Activated CD4-positive, alpha-beta memory T cell treated with anti-CD3 and anti-CD28 coated beads for 36 hours (primary cell): ENCODE measurements around the gene PTPRF. TPM values are rescaled to one million over a fixed set of nuclear protein-coding genes. Genes with fewer than 3 reads are reported as not detected.
A peak's percentile ranks its signal among the peaks of the same experiment; 100 is the strongest.

Experiments used
- CTCF ChIA-PET: fragments of 350-600 bp; sonication (Branson Sonifier 250); formaldehyde crosslinking; loops from one replicate; lab custom pipeline; 2021; ENCODE audit warnings: antibody characterized with exemption, inconsistent platforms; lab: Charles Lee
- POLR2A ChIA-PET: fragments of 350-600 bp; sonication (Branson Sonifier 250); formaldehyde crosslinking; loops from one replicate; lab custom pipeline; 2021; ENCODE audit warnings: antibody characterized with exemption; lab: Charles Lee
- DNase-seq: peaks from one replicate; pipeline ENCODE4 v3.0.0-alpha.2; 2020
- H3K27ac Mint-ChIP-seq: one replicate; pipeline ENCODE4 v1.8.0; 2021; ENCODE audit warnings: mixed read lengths
- H3K27me3 Mint-ChIP-seq: one replicate; pipeline ENCODE4 v1.8.0; 2021; ENCODE audit warnings: mixed read lengths
- H3K36me3 Mint-ChIP-seq: one replicate; pipeline ENCODE4 v1.8.0; 2021; ENCODE audit warnings: mixed read lengths
- H3K4me1 Mint-ChIP-seq: one replicate; pipeline ENCODE4 v1.8.0; 2021; ENCODE audit warnings: low read depth, mixed read lengths
- H3K4me3 Mint-ChIP-seq: one replicate; pipeline ENCODE4 v1.8.0; 2021; ENCODE audit warnings: mild to moderate bottlenecking, mixed read lengths
- H3K9me3 Mint-ChIP-seq: one replicate; pipeline ENCODE4 v1.8.0; 2021; ENCODE audit warnings: mixed read lengths
- intact Hi-C: fragments of 100-400 bp; cut with micrococcal nuclease; formaldehyde crosslinking; loops from one replicate; pipeline ENCODE4 v1.15.1; 2023
- total RNA-seq, 2 experiments: library from RNA; stranded (reverse); gene quantifications; one replicate each; pipeline ENCODE4 v1.2.3, GENCODE V29; 2021

The PTPRF gene
- total RNA-seq, 2 experiments from 2014 or later = 2.4 to 2.8 TPM

GRCh38 chr1:43560286-43560685, 29.6 kb downstream of the PTPRF start:
- ChIA-PET CTCF (no interaction called here), POLR2A (no interaction called here)
- H3K4me1 Mint-ChIP-seq = no peaks in the 10 kb centered on the region
- intact Hi-C loops = no loop called here
- no peak overlapping the region for H3K4me3 Mint-ChIP-seq
- H3K9me3 Mint-ChIP-seq = no peaks in the 10 kb centered on the region
- no peak for DNase-seq
- H3K27me3 Mint-ChIP-seq = peaks cover 1% of the 10 kb centered on the region
- H3K27ac Mint-ChIP-seq = no peak overlapping the region
- no peaks in the 10 kb centered on the region for H3K36me3 Mint-ChIP-seq

GRCh38 chr1:43563876-43564539, 33.3 kb downstream of the PTPRF start:
- intact Hi-C loops = no loop called here
- CTCF ChIA-PET = no interaction called here
- H3K36me3 Mint-ChIP-seq = no peaks in the 10 kb centered on the region
- peaks cover 6% of the 10 kb centered on the region for H3K27me3 Mint-ChIP-seq
- H3K9me3 Mint-ChIP-seq = no peaks in the 10 kb centered on the region
- H3K4me3 Mint-ChIP-seq = no peak overlapping the region
- H3K27ac Mint-ChIP-seq = no peak overlapping the region
- POLR2A ChIA-PET = no interaction called here
- H3K4me1 Mint-ChIP-seq = no peaks in the 10 kb centered on the region
- no peak for DNase-seq

GRCh38 chr1:43564551-43565348, 34.1 kb downstream of the PTPRF start:
- ChIA-PET CTCF (no interaction called here), POLR2A (no interaction called here)
- H3K27me3 Mint-ChIP-seq = peaks cover 6% of the 10 kb centered on the region
- H3K9me3 Mint-ChIP-seq = no peaks in the 10 kb centered on the region
- intact Hi-C loops = no loop called here
- H3K27ac Mint-ChIP-seq = no peak overlapping the region
- no peak for DNase-seq
- H3K4me3 Mint-ChIP-seq = no peak overlapping the region
- no peaks in the 10 kb centered on the region for H3K36me3 Mint-ChIP-seq
- H3K4me1 Mint-ChIP-seq = no peaks in the 10 kb centered on the region

GRCh38 chr1:43565600-43566360, 35.1 kb downstream of the PTPRF start:
- Mint-ChIP-seq H3K4me3 (peak overlapping the region; percentile 48), H3K36me3 (no peaks in the 10 kb centered on the region), H3K27me3 (peaks cover 6% of the 10 kb centered on the region), H3K27ac (no peak overlapping the region), H3K4me1 (no peaks in the 10 kb centered on the region), H3K9me3 (no peaks in the 10 kb centered on the region)
- peak; percentile 65 for DNase-seq
- intact Hi-C loops = no loop called here
- CTCF ChIA-PET = no interaction called here
- POLR2A ChIA-PET = no interaction called here

GRCh38 chr1:43566382-43567044, 35.8 kb downstream of the PTPRF start:
- no peaks in the 10 kb centered on the region for H3K9me3 Mint-ChIP-seq

GRCh38 chr1:43569175-43569574, 38.5 kb downstream of the PTPRF start:
- Mint-ChIP-seq H3K4me1 (no peaks in the 10 kb centered on the region), H3K36me3 (no peaks in the 10 kb centered on the region), H3K9me3 (no peaks in the 10 kb centered on the region), H3K27ac (no peak overlapping the region), H3K27me3 (peaks cover 5% of the 10 kb centered on the region), H3K4me3 (no peak overlapping the region)
- ChIA-PET POLR2A (no interaction called here), CTCF (no interaction called here)
- no peak for DNase-seq
- intact Hi-C loops = no loop called here

More at GRCh38 chr1:43566382-43567044, 35.8 kb downstream of the PTPRF start:
- POLR2A ChIA-PET = no interaction called here
- DNase-seq = no peak
- no peaks in the 10 kb centered on the region for H3K36me3 Mint-ChIP-seq
- H3K4me3 Mint-ChIP-seq = peak overlapping the region; percentile 48
- H3K27me3 Mint-ChIP-seq = peaks cover 5% of the 10 kb centered on the region
- CTCF ChIA-PET = no interaction called here
- no peaks in the 10 kb centered on the region for H3K4me1 Mint-ChIP-seq
- intact Hi-C loops = no loop called here
- no peak overlapping the region for H3K27ac Mint-ChIP-seq

- H3K27me3 Mint-ChIP-seq = peaks cover 5% of the 10 kb centered on the region
- H3K27ac Mint-ChIP-seq = no peak overlapping the region
- no peaks in the 10 kb centered on the region for H3K4me1 Mint-ChIP-seq
- DNase-seq = no peak
- H3K4me3 Mint-ChIP-seq = no peak overlapping the region
- intact Hi-C loops = no loop called here
- ChIA-PET CTCF (no interaction called here), POLR2A (no interaction called here)
- no peaks in the 10 kb centered on the region for H3K36me3 Mint-ChIP-seq
- no peaks in the 10 kb centered on the region for H3K9me3 Mint-ChIP-seq
These were observed 39.6 kb downstream of the PTPRF start for GRCh38 chr1:43570277-43570676.

GRCh38 chr1:43570715-43571114, 40.0 kb downstream of the PTPRF start:
- H3K27me3 Mint-ChIP-seq = peaks cover 5% of the 10 kb centered on the region
- no peaks in the 10 kb centered on the region for H3K36me3 Mint-ChIP-seq
- no peak overlapping the region for H3K4me3 Mint-ChIP-seq
- no peak overlapping the region for H3K27ac Mint-ChIP-seq
- no peak for DNase-seq
- intact Hi-C loops = no loop called here
- H3K4me1 Mint-ChIP-seq = no peaks in the 10 kb centered on the region
- no peaks in the 10 kb centered on the region for H3K9me3 Mint-ChIP-seq
- ChIA-PET CTCF (interaction anchor here (0.9 to 2.3 kb wide), 2 partner anchors 16 to 364 kb away, joined by 3 to 8 read pairs; no protein-coding TSS in a partner anchor), POLR2A (interaction anchor here (1.5 kb wide), 1 partner anchor 10 kb away, joined by 5 read pairs; no protein-coding TSS in a partner anchor)

GRCh38 chr1:43572084-43572483, 41.4 kb downstream of the PTPRF start:
- Mint-ChIP-seq H3K4me3 (no peak overlapping the region), H3K4me1 (no peaks in the 10 kb centered on the region), H3K27me3 (no peaks in the 10 kb centered on the region), H3K9me3 (no peaks in the 10 kb centered on the region), H3K36me3 (no peaks in the 10 kb centered on the region), H3K27ac (no peak overlapping the region)
- ChIA-PET CTCF (interaction anchor here (1.0 to 2.3 kb wide), 2 partner anchors 18 to 42 kb away, joined by 3 to 8 read pairs; partner anchors contain the start of gene PTPRF), POLR2A (interaction anchor here (1.5 kb wide), 1 partner anchor 9 kb away, joined by 5 read pairs; no protein-coding TSS in a partner anchor)
- DNase-seq = no peak
- intact Hi-C loops = no loop called here

- H3K4me3 Mint-ChIP-seq = no peak overlapping the region
- no peaks in the 10 kb centered on the region for H3K27me3 Mint-ChIP-seq
- no peaks in the 10 kb centered on the region for H3K36me3 Mint-ChIP-seq
- POLR2A ChIA-PET = no interaction called here
- no peaks in the 10 kb centered on the region for H3K9me3 Mint-ChIP-seq
- CTCF ChIA-PET = interaction anchor here (1.0 to 2.3 kb wide), 2 partner anchors 18 to 42 kb away, joined by 3 to 8 read pairs; partner anchors contain the start of gene PTPRF
- no peaks in the 10 kb centered on the region for H3K4me1 Mint-ChIP-seq
- DNase-seq = no peak
- no peak overlapping the region for H3K27ac Mint-ChIP-seq
- intact Hi-C loops = no loop called here
These were observed 41.9 kb downstream of the PTPRF start for GRCh38 chr1:43572538-43572937.

- no peak for DNase-seq
- no peak overlapping the region for H3K27ac Mint-ChIP-seq
- POLR2A ChIA-PET = no interaction called here
- intact Hi-C loops = no loop called here
- no peak overlapping the region for H3K4me3 Mint-ChIP-seq
- CTCF ChIA-PET = interaction anchor here (1.0 to 2.3 kb wide), 2 partner anchors 19 to 43 kb away, joined by 3 to 8 read pairs; partner anchors contain the start of gene PTPRF
- H3K27me3 Mint-ChIP-seq = no peaks in the 10 kb centered on the region
- H3K9me3 Mint-ChIP-seq = no peaks in the 10 kb centered on the region
- H3K36me3 Mint-ChIP-seq = no peaks in the 10 kb centered on the region
- H3K4me1 Mint-ChIP-seq = no peaks in the 10 kb centered on the region
These were observed 42.5 kb downstream of the PTPRF start for GRCh38 chr1:43573066-43573800.
